ENCODE results near the gene IRF2BPL.

IRF2BPL gene

GRCh38 chr14:77036484-77037214, 8.1 kb upstream of the IRF2BPL start:
- intact Hi-C loops (cut with micrococcal nuclease), result no loop called here
- Mint-ChIP-seq H3K27me3 (no peaks in the 10 kb centered on the region), H3K27ac (peak overlapping the region; percentile 92), H3K4me3 (no peak overlapping the region), H3K9me3 (no peaks in the 10 kb centered on the region), H3K36me3 (ENCODE audit: low read depth) (no peaks in the 10 kb centered on the region), H3K4me1 (ENCODE audit: low read depth) (peaks cover 89% of the 10 kb centered on the region)

DNA sequence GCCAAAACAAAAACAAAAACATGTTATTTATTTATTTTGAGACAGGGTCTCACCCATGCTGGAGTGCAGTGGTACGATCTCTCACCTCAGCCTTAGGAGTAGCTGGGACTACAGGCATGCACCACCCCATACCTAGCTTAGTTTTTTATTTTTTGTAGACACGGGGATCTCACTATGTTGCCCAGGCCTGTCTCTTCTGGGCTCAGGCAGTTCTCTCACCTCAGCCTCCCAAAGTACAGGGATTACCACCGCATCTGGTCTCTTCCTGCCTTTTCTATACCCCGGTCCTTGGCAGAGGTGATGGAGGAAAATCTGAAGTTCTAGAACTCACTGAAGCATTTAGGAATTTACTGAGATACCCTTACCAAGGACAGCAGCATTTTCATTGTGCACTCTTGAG, 6.8 kb upstream of the IRF2BPL start:
- intact Hi-C loops (cut with micrococcal nuclease), result no loop called here
- Mint-ChIP-seq H3K27me3 (no peaks in the 10 kb centered on the region), H3K36me3 (ENCODE audit: low read depth) (no peaks in the 10 kb centered on the region), H3K9me3 (no peaks in the 10 kb centered on the region), H3K4me1 (ENCODE audit: low read depth) (peaks cover 85% of the 10 kb centered on the region), H3K27ac (no peak overlapping the region), H3K4me3 (no peak overlapping the region)

DNA sequence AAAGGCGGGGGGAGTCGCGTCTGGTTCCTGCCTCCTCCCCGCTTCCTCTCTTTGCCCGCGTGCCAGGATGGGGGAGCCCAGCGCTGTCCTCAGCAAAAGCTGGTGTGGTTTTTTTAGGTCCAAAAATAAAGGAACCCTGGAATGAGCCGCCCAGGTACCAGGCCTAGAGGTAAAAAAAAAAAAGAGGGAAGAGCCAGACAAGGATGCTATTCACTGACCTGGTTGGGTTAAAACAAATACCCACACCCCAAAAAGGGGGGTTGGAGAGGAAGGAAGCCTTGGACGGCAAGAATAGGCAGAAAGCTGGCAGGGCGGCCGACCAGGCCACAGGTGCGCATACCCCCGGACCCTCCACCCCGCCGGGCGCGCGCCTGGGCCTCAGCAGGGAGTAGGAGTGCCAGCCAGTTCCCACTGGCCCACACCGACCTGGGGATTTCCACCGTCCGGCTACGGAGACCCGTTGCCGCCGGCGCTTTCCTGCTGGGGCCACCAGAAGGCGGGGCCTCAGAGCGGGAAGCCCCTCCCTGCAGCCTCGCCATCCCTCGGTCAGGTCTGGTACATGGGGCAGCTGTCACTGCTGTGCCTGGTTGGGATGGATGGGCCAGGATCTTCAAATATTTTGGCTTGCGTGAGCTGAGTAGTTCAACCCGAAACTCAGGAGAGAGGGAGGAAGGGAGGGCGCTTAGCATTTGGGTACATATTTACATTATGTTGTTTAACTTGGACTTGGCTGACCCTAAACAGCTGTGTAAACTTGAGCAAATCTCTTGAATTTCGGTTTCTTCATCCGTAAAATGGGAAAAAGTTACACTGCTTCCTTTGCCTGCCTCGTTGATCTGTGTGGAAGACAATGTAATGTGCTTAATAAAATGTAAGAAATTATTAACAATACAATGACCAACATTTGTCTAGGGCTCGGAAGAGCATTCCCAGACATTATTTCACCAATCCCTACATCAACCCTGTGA, 5.4 kb upstream of the IRF2BPL start:
- Mint-ChIP-seq H3K27me3 (no peaks in the 10 kb centered on the region), H3K9me3 (no peaks in the 10 kb centered on the region), H3K27ac (peak overlapping the region; percentile 99), H3K4me3 (peak overlapping the region; percentile 79), H3K4me1 (ENCODE audit: low read depth) (peaks cover 81% of the 10 kb centered on the region), H3K36me3 (ENCODE audit: low read depth) (peaks cover 2% of the 10 kb centered on the region)
- intact Hi-C loops (cut with micrococcal nuclease), result no loop called here

DNA sequence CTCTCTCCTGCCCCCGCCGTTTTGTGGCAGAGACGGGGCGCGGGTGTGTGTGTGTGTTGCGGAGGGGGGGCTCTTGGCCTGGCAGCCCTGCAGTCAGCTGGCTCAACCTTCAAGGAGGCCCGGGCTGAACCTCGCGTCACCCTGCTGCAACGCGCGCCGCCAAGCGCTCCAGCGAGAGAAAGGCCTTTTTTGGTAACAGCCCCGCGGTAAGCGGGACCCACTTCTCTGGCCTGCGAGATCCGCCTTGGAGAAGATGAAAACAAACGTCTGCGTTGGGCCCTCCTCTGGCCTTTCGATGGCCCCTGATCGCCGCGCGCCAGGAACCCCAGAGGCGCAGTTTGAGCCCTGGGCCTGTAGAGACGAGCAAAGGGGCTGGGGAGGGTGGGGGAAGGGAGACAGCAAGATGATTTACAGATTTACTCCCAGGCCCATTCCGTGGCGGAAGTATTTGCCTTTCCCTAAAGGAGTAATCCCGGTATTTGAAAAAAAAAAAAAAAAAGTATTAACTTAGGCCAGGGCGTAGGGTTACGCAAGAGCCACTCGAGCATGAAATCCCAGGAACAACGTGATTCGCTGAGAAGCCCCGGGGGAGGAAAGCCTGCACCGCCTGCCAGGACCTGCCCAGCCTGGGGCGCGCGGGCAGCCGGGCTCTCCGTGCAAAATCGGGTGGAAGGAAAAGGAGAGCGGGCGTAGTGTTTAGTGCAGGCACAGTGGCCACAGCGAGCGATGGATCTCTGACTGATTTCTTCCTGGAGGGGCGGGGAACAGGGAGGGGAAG, 4.5 kb upstream of the IRF2BPL start:
- peaks cover 8% of the 10 kb centered on the region for H3K36me3 Mint-ChIP-seq (ENCODE audit: low read depth)
- intact Hi-C loops (cut with micrococcal nuclease), result no loop called here
- peak overlapping the region; percentile 99 for H3K27ac Mint-ChIP-seq
- H3K9me3 Mint-ChIP-seq, result no peaks in the 10 kb centered on the region
- no peaks in the 10 kb centered on the region for H3K27me3 Mint-ChIP-seq
- peaks cover 76% of the 10 kb centered on the region for H3K4me1 Mint-ChIP-seq (ENCODE audit: low read depth)
- H3K4me3 Mint-ChIP-seq, result peak overlapping the region; percentile 79

DNA sequence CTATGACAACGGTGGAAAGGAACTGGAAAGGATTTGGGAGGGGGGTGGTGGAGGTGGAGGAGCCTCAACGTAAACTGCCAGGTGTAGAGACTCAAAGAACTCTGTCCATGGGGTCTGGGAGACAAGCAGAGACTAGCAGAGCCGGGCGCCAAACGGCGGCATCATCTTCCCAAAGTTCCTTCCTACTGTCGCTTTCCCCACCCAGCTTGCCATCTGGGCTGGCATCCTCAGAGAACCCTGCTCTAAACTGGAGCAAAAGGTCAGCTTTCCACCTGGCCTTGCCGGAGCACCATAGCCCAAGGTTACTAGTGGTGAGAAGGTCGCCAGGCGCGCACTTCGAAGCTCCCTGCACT, 4.0 kb upstream of the IRF2BPL start:
- Mint-ChIP-seq H3K36me3 (ENCODE audit: low read depth) (peaks cover 8% of the 10 kb centered on the region), H3K4me3 (peak overlapping the region; percentile 79), H3K27ac (peak overlapping the region; percentile 99), H3K9me3 (no peaks in the 10 kb centered on the region), H3K27me3 (no peaks in the 10 kb centered on the region), H3K4me1 (ENCODE audit: low read depth) (peaks cover 70% of the 10 kb centered on the region)
- intact Hi-C loops (cut with micrococcal nuclease), result no loop called here

DNA sequence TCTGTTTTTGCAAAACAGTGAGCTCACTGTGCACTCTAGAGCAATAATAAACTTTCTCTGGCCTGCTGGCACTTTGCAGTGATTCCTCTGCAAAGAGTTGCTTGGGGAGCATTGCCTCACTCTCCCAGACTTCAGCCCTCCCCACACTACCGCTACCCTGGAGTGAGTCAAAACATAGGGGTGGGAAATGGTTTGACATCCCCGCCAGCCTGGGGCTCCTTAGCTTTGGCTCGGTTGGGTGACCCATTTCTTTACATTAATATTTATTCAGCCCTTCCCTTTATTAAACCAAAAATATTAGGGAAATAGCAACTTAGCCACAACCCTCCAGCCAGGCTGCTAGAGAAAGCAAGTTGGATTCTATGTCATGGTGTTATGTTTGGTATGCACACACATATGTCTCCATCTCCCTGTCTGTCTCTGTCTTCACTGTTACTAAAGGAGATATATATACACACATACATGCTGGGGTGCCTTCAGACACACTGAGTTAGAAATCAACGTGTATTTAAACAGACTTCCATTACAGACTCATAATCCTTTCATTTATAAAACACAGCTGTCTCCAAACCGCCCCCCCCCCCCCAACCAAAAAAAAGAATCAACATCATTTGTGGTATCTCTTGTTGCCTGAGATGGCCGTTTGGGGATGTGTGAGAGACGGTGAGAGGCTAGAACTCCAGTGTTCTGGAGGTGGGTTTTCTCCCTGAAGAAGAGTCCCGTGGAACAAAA, 3.4 kb upstream of the IRF2BPL start:
- no peaks in the 10 kb centered on the region for H3K27me3 Mint-ChIP-seq
- peaks cover 12% of the 10 kb centered on the region for H3K36me3 Mint-ChIP-seq (ENCODE audit: low read depth)
- no peaks in the 10 kb centered on the region for H3K9me3 Mint-ChIP-seq
- intact Hi-C loops (cut with micrococcal nuclease), result no loop called here
- H3K4me3 Mint-ChIP-seq, result peak overlapping the region; percentile 79
- H3K4me1 Mint-ChIP-seq (ENCODE audit: low read depth), result peaks cover 65% of the 10 kb centered on the region
- peak overlapping the region; percentile 99 for H3K27ac Mint-ChIP-seq

DNA sequence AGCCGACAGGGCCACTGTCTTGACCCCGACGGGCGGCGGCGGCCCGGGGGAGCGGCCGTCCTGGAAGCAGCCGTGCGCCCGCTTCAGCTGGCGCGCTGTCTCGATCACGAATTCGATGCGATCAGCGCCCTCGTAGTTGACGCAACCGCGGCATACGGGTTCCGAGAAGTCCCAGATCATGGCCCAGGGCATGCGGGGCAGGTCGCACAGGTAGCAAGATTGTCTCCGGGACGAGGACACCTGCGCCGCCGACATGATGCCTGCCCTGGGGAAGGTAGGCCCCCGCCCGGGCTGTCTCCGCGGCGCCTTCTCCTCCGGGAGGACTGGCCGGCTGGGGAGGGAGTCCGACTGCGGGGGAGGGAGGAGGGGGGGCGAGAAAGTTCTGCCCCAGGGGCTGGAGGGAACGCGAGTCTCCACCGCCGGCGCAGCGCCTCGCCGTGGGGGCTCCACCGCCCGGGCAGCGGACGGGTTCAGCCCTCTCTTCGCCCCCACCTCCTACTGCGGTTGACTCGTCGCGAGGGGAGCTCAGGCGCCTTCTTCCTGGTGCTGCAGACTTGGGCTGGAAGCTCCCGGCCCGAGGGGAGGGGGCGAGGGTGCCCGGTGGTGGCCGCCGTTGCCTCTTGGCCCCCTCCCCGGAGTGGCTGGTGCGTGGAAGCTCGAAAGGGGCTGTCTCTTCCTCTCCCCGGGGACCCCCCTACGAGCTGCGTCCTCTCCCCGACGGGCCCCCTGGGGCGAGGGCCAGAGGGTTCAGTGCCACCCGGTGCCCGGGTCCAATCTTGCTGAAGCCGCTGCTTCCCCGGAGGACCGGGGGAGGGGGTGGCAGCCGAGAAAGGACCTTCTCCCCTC, 747 bp downstream of the IRF2BPL start:
- Mint-ChIP-seq H3K4me1 (ENCODE audit: low read depth) (peaks cover 52% of the 10 kb centered on the region), H3K27me3 (no peaks in the 10 kb centered on the region), H3K36me3 (ENCODE audit: low read depth) (peaks cover 51% of the 10 kb centered on the region), H3K9me3 (no peaks in the 10 kb centered on the region), H3K27ac (peak overlapping the region; percentile 94), H3K4me3 (peak overlapping the region; percentile 80)
- intact Hi-C loops (cut with micrococcal nuclease), result loop anchor here (1.0 to 10.0 kb wide), 4 partner anchors 13 to 113 kb away; no protein-coding TSS in a partner anchor

GRCh38 chr14:77026930-77027537, 1.5 kb downstream of the IRF2BPL start:
- intact Hi-C loops (cut with micrococcal nuclease), result loop anchor here (5.0 to 10.0 kb wide), 2 partner anchors 70 to 112 kb away; no protein-coding TSS in a partner anchor
- Mint-ChIP-seq H3K36me3 (ENCODE audit: low read depth) (peaks cover 55% of the 10 kb centered on the region), H3K4me1 (ENCODE audit: low read depth) (peaks cover 44% of the 10 kb centered on the region), H3K27ac (peak overlapping the region; percentile 94), H3K9me3 (no peaks in the 10 kb centered on the region), H3K27me3 (no peaks in the 10 kb centered on the region), H3K4me3 (peak overlapping the region; percentile 80)

GRCh38 chr14:77026166-77026929, 2.2 kb downstream of the IRF2BPL start:
- H3K4me1 Mint-ChIP-seq (ENCODE audit: low read depth), result peaks cover 38% of the 10 kb centered on the region
- peaks cover 55% of the 10 kb centered on the region for H3K36me3 Mint-ChIP-seq (ENCODE audit: low read depth)
- H3K27me3 Mint-ChIP-seq, result no peaks in the 10 kb centered on the region
- no peaks in the 10 kb centered on the region for H3K9me3 Mint-ChIP-seq
- intact Hi-C loops (cut with micrococcal nuclease), result loop anchor here (5.0 to 10.0 kb wide), 2 partner anchors 69 to 112 kb away; no protein-coding TSS in a partner anchor
- peak overlapping the region; percentile 80 for H3K4me3 Mint-ChIP-seq
- H3K27ac Mint-ChIP-seq, result peak overlapping the region; percentile 94

DNA sequence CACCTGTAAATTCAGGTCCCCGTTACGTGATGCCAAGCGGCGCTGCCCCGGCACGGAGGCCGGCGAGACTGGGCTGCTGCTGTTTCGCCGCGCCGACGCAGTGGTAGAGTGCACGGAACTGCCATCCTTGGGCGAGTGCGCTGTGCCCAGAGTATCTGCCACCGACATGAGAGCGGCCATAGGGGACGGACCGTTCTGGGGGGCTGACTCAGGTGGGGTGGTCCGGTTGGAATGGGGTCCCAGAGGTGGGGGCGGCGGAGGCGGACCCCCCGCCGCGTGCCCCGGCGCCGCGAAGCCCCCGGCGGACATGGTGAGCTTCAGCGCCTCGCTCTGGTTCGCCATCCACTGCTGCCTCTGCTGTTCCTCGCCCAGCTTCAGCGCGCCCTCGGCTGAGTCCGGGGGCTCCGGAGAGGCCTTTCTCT, 2.8 kb downstream of the IRF2BPL start:
- no peaks in the 10 kb centered on the region for H3K27me3 Mint-ChIP-seq
- no peaks in the 10 kb centered on the region for H3K9me3 Mint-ChIP-seq
- intact Hi-C loops (cut with micrococcal nuclease), result loop anchor here (5.0 to 10.0 kb wide), 2 partner anchors 68 to 111 kb away; no protein-coding TSS in a partner anchor
- no peak overlapping the region for H3K27ac Mint-ChIP-seq
- H3K4me3 Mint-ChIP-seq, result peak overlapping the region; percentile 45
- H3K36me3 Mint-ChIP-seq (ENCODE audit: low read depth), result peaks cover 55% of the 10 kb centered on the region
- H3K4me1 Mint-ChIP-seq (ENCODE audit: low read depth), result peaks cover 32% of the 10 kb centered on the region

GRCh38 chr14:77024171-77024691, 4.3 kb downstream of the IRF2BPL start:
- H3K4me3 Mint-ChIP-seq, result peak overlapping the region; percentile 50
- no peak overlapping the region for H3K27ac Mint-ChIP-seq

More at GRCh38 chr14:77024171-77024691, 4.3 kb downstream of the IRF2BPL start:
- H3K4me1 Mint-ChIP-seq (ENCODE audit: low read depth), result peaks cover 31% of the 10 kb centered on the region
- intact Hi-C loops (cut with micrococcal nuclease), result loop anchor here (10.0 kb wide), 1 partner anchor 109 kb away; no protein-coding TSS in a partner anchor
- H3K27me3 Mint-ChIP-seq, result no peaks in the 10 kb centered on the region
- no peaks in the 10 kb centered on the region for H3K9me3 Mint-ChIP-seq
- peaks cover 55% of the 10 kb centered on the region for H3K36me3 Mint-ChIP-seq (ENCODE audit: low read depth)

Measured in dendritic cell treated with granulocyte-macrophage colony-stimulating factor and Interleukin-4, amounts not matched to agents 40 ng/mL and 50 ng/mL, for 4 days (primary cell).